ENCODE results near the gene HAND2.

Gene HAND2

DNA sequence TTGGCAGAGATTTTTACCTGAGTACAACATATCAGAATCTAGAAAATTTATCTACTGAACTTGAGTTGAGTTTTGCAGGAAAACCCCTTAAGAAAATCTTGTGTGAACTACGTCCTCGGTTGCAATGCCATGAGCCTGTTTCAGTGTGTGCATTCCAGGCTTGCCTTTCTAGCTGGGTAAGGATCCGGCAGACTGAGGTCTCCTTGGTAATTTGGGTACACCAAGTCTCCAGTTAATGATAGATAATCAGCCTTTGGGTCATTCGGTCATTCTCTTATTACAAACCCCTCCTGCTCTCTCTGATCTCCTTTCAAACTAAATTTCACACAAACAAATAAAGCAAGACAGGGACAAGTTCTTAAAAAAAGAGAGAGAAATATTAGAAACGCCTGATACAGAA is 5.9 kb upstream of the HAND2 start:
- DNase-seq: no peak

GRCh38 chr4:173535165-173535902 is 5.3 kb upstream of the HAND2 start:
- DNase-seq: no peak

- DNase-seq: no peak
Observed at GRCh38 chr4:173534434-173534833, 4.4 kb upstream of the HAND2 start.

GRCh38 chr4:173532725-173533511 is 2.9 kb upstream of the HAND2 start:
- no peak for DNase-seq

- peak in 1 of 2 experiments; percentile 22 for DNase-seq
Observed at GRCh38 chr4:173531086-173531965, 1.3 kb upstream of the HAND2 start.

DNA sequence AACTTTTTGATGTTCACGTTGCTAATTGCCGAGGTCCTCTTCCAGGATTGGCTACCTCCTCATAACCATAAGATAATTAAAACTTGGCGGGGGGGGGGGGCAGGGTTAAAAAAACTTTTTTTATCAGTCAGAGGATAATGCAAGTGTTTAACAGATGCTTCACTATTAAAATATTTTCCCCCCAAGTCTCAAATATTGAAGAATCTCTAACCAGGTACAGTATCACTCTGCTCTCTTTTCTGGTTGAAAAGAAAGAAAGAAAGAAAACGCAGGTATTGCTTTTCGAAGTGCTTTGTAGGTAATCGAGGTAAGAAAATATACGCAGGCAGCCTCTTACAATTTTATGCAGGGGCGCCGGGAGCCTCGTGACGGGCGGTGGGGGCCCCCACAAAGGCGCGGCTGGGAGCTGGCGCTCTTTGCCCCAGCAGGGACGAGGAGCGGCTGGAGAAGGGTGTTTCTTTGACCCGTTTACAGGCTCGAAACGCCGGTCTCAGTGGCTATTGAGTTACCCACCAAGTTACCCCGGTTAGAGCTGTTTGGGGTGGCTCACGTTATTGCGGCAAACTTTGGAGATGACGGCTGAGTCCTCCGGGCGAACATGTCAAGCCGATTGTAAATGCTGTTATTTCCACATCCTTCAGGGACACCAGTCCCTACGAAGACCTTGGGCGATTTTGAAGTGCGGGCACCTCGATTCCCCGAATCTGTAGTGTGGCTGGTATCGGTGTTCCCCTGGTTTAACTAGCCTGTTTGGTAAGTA is 477 bp upstream of the HAND2 start:
- peak in 1 of 2 experiments; percentile 25 for DNase-seq

DNA sequence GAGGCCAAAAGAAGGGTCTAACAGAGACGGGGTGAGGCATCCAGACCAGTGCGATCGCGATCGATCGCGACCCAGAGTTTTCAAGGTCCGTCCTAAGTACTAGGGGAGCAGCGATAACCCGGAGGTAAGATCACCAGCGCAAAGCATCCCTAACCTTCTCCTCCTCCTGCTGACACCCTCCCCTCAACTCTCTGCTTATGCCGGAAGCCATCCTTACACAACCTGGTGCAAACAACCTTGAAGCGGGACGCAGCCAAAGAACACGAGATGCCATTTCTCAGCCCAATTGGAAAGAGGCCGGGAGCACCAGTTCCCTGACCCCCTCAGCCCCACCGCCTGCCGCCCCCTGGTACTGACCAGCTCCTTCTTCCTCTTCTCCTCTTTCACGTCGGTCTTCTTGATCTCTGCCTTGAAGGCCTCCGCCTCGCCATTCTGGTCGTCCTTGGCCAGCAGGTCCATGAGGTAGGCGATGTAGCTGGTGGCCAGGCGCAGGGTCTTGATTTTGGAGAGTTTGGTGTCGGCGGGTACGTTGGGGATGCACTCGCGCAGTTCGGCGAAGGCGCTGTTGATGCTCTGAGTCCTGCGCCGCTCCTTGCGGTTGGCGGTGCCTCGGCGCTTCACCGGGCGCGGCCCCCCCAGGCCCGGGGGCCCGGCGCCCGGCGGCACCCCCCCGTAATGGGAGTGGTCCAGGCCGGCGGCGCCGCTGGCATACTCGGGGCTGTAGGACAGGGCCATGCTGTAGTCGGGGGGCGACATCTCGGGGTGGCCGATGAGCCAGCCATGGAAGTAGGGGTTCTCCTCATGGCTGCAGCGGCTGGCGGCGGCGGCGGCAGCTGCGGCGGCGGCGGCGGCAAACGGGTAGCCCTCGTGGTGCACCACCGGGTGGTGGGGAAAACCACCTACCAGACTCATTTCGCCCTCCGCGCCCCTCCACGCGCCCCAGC is 1.4 kb downstream of the HAND2 start:
- peak; percentile 32 to 34 for DNase-seq

DNA sequence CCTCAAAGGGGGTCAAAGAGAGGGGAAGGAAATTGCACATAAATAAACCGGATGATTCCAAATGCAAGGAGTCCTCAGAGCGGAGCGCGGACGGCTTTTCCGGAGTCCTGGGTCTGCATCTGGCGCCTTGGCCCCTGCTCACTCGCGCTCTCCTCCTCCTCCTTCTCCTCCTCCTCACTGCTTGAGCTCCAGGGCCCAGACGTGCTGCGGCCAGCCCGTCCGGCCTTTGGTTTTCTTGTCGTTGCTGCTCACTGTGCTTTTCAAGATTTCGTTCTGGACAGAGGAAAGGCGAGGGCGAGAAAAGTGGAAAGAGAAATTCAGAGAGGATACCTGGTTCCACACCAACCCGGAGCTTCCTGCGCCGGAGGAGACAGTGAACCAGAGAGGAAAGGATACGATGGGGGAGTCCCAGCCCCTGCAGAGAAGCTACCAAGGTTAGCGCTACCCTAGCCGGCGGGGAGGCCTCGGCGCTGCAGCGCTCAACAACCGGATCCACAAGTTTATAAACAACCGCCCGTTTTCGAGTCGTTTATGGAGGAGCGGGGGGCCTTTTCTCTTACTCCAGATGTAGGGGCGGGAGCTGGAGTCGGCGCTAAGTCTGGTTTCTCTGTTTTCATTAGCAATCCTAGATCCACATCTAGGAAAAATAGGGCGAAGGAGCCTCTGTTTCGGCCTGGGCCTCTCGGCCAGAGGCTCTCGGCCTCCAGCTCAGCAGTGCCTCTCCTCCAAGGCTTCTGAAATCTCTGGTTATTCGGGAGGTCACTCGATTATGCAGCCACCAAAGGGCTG is 2.7 kb downstream of the HAND2 start:
- DNase-seq: peak in 1 of 2 experiments; percentile 34

DNA sequence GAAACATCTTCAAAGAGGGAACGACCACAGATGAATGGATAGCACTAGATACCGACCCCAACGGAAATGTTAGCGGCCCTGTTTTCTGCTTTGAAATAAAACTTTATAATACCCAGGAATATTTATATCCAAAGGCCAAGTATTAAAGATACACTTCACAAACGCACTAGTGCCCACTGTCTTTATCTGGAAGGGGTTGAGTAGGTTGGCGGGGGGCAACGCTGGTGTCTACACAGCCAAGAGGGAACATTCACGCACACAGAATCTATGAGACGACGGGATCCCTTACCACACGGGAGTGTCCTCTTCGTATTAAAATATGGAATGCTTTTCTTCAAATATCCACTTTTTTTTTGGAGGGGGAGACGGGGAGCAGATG is 3.3 kb downstream of the HAND2 start:
- no peak for DNase-seq

DNA sequence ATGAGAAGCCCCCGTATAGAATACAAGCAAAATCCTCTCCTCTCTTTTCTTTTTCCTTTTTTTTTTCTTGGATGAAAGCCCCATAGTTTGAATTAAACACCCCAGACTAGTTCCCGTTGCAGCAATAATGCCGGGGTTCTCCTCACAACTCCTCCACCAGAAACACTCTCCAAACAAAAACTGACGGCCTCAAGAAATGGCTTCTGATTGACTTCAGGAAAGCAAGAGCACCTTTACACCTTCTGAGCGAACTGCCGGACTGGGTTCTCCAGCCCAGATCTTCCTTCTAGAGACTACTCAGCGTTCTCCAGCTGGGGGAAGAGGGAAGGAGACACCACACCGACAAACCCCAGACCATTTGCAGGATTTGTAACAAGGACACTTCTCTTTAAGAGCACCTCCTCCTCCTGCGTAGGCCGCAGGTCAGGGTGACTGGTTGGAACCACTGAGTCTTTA is 4.0 kb downstream of the HAND2 start:
- DNase-seq: no peak

DNA sequence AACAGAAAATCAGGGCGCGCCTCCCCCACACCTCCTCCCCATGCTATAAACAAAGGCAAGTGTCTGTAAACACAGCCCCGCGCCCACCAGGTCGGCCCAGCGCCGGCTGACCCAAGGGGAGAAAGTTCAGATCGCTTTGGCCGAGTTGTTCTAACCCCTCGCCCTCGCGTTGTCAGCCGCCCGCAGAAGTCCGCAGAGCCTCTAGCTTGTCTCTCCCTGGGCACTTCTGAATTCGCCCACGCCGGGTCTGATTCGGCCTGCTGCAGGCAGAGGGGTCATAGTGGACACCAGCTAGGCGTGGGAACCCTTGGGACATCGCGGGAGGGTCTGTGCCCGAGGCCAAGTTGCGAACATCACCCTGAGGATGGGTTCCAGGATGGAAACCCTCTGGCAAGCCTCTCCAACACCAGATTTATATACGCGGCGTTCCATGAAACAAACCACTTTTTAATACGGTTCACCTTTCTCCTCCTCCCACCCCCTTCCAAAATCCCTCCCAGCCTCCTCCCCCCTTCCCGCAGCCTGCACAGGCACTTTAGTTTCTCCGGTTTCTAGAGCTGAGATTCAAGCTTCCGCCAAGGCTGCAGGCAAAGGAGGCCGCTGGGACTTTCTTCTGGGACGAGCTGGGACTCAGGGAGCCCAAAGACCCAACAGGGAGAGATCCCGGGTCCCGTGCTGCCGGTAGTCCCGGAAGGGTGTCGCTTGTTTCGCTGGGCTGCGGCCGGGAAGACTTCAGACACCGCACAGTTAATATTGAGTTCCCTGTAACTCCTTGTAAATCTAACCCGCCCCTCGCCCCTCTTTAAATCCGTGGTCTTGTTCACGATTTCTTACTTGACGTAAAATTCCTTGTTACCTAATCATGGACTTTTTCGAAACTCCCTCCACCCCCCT is 4.7 kb downstream of the HAND2 start:
- DNase-seq: no peak

DNA sequence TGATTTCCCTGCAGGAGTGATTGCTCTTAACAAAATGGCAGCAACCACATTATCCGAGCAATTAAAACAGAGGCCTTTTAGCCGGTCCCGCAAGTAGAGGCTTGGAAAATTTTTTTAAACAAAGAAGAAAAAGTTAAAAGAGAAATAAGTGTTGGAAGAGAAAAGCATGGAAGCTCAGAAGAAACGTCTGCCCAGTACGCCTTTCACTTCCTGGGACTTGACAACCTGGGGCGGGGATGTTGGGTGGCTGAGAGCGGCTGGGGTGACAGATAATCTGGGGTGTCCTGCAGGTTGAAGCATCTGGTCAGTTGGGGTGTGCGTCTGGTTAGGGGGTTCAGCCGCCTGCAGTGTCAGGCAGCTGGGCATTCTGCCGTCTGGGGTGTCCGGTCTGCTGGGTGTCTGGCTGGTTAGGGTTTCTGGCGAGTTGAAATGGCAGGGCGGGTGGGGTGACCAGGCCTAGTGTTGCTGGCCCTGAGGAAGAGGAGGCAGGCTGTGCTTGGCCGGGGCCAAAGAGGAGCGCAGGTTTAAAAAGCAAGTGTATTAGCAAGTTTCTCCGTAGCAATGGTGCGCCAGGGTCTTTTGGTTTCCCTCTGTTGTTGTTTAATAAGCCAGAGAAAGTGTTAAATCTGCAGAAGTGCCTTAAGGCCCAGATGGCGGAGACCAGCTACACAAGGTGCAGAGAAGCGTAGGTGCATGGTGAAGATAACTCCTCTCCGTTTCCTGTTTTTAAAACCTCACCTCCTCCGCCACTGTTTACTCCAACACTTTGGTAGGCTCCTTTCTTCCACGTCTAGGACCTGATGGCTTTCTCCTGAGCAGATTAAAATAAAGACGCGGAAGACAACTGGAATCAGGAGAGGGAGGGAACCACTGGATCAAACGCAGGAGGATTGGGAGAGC is 5.6 kb downstream of the HAND2 start:
- peak in 1 of 2 experiments; percentile 19 for DNase-seq

DNA sequence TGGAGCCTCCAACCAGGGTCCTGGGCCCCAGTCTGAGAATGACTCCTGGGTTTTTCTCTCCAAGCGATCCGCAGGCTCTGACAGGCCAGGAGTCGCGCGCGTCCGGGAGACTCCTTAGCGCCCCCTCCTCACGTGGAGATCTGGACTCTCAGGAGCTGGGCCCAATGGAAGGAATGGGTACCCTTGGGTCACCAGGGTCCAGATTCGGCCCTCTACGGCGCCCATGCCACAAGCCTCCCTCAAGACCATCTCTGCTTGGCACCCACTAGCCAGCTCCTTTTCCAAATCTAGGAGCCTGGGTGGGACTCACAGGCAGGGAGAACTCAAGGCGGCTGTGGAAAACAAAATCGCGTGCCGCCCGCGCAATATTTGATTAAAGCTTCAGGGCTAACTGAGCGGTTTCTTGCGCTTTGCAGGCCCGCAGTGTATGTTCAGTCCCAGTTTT is 7.1 kb downstream of the HAND2 start:
- DNase-seq: no peak

DNA sequence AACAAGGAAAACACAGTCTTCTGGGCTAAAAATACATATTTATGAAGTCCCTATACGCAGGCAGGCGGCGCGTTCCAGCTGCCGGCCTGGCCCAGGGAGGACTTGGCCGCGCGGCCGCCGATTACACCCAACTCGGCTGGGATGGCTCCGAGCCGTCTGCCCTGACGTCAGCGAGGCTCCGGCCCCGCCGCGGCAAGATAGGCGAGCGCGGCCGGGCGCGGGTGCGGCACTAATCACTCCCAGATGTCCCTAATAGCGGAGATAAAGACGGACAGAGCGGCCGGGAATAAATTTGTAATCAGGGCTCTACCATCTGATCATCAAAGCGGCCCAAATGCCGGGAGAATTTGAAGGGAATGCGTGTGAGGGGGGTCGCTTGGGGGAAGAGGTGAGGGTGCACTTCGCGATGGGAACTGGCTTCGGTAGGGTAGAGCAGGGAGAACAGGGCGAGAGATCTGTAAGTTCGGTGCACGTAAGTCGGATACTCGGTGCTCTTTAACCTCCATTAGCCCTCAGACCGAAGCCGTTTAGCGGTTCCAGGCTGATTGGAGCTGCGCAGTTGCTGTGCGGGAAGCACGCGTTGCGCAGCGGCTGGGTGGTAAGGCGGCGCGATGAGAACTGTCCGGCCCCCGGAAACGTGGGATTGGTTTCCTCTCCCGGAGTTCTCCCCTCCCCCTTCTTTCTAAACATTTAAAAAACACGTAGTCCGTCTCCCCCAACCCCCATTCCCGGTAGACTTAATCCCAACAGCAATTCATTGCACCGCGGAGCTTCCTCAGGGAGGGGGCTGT is 7.7 kb downstream of the HAND2 start:
- no peak for DNase-seq

DNA sequence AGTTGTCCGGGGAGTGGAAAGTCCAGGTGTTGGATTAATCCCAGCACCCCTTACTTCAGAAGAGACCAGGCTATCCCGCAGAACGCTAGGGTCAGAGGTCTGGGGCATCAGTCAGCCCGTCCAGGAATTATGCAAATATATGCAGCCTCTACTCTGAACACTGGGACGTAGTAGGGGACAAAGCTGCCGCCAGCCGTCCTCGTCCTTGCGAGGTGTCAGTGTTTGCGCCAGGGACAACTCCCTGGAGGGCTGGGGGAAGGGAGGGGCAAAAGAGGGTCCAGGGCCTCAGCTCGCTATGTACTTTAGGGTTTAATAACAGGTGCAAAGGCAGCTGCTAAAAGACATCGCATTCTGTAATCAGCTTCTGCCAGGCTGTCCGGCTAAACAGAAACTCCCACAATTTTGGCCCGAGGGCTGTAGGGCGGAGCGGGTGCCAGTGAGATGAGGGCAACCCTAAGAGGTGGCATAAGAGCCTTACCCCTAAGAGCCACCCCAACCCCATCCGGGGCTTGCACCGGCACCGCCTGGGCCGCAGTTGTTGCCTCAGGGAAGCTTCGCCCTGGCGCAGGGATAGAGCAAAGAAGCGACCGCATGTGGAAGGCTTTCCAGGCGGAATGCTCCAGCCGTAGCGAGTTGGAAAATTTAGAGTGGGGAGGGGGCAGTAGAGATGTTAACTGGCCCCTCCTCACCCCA is 8.4 kb downstream of the HAND2 start:
- no peak for DNase-seq

DNA sequence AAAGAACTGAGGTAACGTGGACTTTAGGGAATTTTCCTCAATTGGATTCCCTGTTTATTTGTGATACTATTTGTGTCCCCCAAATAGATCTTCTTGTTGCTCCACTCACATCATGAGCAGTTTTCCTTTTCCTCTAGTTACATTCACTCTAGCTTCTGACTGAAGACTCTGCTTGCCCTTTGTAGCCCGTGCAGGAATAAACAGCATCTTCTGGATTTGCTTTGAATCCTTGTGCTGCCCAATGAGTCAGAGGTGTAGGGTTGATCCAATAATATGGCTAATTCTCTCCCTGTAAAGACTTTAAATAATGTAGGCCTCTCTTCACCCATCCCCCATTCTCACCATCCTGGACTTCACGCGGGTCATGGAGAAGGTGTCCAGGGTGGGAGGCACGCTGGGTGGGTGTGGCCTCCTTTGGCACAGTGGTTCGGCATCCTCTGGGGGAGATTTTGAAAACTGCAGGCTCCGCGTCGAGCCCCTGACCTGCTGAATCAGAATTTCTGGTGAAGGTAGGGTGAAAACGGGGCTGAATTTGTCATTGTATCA is 9.0 kb downstream of the HAND2 start:
- DNase-seq: no peak

Measured in activated T-cell treated with anti-CD3 and anti-CD28 coated beads, Interleukin-2, amount 50 U/mL, for 48 hours (primary cell).